ENCODE data around the gene BRD3OS.

BRD3OS gene

DNA sequence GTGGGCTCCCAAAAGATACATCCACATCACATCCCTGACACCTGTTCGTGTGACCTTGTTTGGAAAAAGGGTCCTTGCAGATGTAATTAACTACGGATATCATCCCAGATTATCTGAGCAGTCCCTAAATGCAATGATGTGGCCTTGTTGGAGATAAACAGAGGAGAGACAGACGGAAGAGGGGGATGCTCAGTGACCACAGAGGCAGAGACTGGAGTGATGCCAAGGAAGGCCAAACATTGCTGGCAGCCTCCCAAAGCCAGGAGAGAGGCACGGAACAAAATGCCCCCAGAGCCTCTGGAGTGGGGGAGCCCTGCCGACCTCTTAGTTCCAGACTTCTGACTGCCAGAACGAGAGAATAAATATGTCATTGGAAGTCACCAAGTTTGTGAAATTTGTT, 18.1 kb upstream of the BRD3OS start:
- no peak for DNase-seq

DNA sequence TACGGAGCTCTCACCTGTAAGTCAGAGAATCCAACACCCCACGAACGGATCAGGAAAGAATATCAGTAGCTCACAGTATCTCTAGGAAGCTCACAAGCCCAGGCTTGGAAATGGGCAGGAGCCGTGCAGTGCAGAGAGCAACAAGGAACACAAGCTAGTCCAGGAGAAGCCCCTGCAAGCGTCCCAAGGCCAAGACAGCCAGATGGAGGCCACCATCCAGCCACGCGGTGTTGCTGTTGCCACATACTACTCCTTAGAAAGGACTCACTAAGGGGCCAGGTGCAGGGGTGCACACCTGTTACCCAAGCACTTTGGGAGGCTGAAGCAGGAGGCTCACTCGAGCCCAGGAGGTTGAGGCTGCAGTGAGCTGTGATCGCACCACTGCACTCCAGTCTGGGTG, 17.7 kb upstream of the BRD3OS start:
- no peak for DNase-seq

DNA sequence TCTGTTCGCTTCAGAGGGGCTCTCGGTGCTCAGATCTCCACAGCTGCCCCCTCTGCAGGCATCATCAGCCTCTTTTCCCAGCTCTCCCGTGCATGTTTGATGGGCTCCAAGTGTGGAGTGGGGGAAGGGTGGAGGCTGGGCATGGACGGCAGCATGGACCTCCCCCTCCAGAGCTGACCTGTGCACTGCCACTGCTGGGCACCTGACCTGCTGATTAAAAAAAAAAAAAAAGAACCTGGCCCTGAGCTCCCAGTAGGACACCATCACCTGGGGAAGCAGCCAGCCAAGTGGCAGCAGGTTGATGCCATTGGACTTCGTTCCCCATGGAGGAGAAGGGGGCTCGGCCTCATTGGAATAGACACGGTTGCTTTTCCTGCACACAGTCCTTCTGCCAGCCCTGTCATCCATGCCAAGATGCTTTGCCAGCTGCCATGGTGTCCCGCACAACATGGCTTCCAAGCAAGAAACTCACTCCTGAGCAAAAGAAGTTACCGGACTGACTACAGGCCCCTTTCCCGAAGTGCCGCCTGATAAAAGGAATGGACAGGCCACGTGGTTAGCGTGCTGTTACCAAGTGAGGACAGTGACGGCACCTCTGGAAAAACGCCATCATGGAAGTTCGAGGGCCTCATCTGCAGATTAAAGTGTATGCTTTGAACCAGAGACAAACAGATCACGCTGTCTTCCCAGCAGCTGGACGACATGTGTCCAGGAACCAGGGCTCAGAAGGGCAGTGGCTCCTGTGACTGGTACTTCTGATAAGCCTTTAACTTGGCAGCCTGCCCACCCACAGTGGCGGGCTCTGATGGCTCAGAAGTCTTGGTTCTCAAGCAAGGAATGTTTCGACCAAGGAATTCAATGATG, 14.7 kb upstream of the BRD3OS start:
- DNase-seq: no peak

DNA sequence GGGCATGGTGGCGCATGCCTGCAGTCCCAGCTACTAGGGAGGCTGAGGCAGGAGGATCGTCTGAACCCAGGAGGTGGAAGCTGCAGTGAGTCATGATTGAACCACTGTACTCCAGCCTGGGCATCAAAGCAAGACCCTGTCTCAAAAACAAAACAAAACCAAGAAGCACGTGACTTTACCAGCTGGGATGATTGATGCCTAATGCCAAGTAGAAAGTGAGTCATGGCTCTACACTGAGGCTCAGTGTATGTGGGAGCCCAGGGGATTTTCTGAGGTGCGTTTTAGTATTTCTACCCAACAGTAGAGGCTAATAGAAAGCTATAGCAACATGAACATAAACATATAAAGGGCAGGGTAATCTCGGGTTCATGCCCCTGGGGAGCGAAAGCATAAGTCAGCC, 13.9 kb upstream of the BRD3OS start:
- no peak for DNase-seq

DNA sequence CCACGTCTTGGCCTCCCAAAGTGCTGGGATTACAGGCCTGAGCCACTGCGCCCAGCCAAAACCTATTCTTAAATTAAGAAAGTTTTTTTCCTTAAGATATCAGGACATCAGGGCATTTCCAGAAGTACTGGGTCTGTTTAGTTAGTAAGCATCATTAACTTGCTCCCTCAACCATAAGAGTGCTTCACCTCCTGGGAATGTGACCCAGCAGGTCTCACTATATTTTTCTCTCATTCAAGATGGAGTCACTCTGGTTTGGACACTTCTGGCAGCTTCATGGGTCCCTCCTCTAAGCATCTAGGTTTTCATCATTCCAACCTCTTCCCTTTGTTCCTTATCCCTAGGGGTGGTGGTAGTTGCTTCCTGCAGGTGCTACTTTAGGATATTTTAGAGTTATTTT, 10.3 kb upstream of the BRD3OS start:
- DNase-seq: no peak

DNA sequence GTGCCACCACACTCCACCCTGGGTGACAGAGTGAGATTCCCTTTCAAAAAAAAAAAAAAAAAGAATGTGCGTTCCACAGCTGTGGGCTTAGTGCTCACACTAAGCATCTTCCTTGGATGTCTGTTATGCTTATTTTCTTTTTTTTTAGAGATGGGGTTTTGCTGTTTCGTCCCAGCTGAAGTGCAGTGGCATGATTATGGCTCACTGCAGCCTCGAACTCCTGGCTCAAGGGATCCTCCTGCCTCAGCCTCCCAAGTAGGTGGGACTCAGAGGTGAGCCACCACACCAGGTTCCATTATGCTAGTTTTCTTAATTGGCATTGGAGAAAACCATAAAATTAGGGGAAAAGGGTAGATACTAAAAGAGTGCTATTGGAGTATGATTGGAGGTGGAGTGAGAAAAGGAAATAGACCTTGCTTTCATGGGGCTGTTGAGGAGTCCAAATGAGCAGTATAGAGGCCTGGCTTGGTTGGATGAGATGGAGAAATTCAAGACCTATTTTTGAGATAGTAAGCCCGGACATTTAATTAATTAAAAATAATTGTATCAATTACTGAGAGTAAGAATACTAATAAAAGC, 978 bp upstream of the BRD3OS start:
- DNase-seq: no peak

DNA sequence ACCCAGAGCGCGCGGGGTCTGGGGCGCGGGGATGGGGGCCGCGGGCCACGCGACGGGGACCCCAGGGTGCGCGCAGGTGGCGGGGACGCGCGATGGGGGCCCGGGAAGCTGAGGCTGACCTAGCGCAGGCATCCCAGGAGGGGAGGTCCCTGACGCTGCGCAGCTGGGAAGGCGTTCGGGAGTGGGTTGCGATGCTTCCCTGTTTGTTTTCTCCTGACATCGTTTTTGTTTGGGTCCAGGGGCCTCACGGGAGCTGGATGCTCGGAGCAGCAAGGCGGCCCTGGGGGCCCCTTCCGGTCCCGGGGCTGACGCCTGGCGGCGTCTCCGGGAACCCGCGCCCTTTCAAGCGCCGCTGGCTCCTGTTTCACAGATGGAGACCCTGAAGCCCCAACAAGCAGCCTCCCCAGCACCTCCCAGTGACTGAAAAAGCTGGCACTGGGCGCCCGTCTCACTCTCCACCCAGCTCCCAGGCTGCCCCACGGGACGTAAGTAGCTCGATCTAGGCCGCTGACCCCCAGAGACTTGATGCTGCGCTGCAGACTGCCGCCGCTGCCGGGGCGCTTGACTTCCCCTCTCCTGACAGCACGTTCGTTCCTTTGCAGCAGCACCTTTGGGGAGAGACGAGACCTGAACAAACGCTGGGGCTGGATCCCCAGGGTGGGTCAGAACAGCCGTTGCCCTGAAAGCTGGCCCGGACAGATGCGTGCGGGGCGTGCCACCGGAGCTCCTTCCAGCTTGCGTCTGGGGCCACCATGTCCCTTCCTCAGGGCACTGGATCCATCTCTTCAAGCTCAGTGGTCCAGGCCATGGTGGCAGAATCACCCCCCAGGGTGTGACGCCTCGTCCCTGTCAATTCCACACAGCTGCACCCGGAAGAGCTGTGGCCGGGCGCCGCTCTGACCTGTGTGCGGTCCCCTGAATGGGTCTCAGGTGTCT, 593 bp downstream of the BRD3OS start:
- DNase-seq: peak; percentile 32 to 36

DNA sequence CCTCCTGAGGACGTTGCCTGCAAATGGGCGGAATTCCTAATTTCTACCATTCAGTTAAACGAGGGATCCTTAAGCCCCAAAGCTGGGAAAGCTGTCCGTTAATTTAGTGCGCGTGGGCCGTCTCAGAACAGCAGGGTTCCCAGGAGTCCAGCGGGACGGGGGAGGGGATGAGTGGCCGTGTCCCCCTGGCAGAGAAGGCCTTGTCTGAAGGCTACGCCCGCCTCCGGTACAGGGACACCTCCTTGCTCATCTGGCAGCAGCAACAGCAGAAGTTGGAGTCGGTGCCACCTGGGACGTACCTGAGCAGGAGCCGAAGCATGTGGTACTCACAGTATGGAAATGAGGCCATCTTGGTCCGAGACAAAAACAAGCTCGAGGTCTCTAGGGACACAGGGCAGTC, 1.3 kb downstream of the BRD3OS start:
- DNase-seq: no peak

DNA sequence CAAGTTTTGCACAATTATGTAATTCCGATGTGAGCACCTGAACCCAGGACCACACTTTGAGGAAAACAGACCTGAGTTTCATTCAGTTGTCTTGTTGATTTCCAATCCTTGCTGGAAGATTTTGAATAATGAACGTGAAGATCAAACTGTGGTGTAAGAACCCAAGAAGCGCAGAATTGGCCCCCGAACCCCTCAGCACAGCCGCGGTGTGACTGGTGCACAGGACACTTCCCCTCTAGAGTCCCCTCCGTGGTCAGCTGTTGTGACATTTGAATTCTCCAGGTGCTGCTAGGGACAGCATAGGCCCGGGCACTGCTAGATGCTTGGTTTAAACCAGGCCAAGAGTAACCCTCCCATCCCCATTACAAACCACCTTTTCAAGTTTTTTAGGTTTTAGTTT, 1.7 kb downstream of the BRD3OS start:
- DNase-seq: no peak

DNA sequence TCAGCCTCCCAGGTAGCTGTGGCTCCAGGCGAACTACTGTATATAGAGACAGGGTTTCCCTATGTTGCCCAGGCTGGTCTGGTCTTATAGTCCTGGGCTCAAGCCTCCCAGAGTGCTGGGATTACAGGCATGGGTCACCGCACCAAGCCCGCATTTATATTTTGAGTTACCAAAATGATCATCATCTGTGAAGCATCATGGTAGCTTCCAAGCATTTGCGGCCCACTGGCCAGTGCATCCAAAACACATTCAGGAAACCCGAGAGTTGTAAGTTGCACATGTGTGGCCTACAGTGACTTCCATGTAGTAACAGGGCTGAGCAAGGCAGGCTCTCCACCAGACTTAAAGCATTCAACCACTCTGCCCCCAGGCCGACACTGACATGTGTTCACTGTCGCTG, 2.3 kb downstream of the BRD3OS start:
- no peak for DNase-seq

DNA sequence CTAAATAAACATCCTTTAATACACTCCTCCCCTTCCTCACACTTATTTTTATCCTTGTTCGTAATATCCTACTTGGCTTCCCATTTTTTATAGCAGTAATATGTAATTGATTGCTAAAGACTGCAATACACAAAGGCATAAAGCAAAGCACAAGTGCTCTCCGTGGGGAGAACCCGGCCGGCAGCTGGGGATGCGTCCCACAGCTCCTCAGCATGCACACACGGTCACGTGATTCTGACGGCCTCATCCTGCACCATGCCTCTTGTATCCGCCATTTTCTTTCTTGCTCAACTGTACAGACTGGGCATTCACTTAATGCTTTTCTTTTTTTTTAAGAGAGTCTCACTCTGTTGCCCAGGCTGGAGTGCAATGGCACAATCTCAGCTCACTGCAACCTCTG, 2.8 kb downstream of the BRD3OS start:
- no peak for DNase-seq

DNA sequence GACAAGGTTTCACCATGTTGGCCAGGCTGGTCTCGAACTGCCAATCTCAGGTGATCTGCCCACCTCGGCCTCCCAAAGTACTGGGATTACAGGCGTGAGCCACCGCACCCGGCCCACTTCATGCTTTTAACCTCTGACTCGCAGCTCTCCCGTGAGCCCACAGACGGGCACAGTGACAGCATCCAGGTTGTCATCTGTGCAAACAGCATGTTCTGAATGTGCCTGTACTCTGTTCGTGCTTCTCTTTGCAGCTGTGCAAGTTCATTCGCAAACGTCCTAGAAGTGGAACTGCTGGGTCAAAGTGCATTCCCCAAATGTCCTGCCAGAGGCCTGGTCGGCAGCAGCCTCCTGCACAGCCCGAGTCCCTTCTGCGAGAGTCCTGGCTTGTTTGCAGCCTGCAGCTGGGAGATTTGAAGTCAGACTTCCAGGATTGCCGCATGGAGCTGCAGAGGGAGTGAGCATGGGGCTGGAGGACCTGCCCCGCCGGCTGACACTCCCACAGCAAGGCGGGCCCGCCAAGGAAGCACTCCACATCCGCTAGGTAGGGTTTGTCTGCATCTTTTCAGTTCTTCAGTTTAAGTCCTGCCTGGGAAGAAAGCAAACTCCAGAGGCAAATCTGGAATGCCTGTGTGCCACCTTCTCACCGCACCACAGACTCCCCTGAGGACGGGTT, 3.4 kb downstream of the BRD3OS start:
- no peak for DNase-seq

DNA sequence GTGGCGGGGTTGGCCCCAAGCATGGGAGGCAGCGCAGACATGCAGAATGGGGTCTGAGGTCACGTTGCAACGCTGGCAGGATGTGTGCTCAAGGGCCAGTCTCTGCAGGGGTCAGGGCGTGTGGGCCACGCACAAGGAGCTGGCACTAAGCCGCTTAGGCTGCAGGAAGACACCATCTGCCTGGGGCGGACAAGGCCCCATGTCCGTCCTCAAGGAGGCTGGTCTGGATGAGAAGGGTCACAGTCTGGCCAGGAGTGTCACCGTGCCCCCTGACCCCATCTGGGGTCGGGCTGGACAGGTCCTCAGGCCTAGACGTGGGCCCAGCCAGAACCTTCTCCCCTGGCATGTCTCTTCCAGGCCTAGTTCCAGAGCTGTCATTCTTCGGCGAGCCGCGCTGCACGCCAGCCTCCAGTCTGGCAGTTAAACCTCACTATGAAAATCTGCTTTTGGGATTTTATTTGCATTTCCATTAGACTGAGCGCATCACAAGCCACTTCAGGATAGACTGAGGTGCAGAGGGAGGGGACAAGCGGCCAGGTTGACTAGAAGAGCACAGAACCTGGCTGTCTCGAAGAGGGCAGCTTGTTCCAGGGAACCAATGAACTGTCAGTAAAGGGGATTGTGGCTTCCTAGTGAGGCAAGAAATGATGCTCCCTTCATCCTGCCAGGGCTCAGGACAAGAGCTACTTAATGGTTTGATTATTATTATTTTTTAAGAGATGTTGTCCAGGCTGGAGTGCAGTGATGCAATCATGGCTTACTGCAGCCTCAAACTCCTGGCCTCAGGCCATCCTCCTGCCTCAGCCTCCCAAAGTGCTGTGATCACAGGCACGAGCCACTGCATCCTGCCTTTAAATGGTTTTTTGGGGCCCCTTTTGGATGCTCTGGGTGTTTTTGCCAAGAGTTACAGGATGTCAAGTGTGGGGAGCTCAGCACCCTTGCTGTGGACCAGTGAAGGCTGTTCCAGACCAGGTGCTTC, 4.3 kb downstream of the BRD3OS start:
- DNase-seq: no peak

DNA sequence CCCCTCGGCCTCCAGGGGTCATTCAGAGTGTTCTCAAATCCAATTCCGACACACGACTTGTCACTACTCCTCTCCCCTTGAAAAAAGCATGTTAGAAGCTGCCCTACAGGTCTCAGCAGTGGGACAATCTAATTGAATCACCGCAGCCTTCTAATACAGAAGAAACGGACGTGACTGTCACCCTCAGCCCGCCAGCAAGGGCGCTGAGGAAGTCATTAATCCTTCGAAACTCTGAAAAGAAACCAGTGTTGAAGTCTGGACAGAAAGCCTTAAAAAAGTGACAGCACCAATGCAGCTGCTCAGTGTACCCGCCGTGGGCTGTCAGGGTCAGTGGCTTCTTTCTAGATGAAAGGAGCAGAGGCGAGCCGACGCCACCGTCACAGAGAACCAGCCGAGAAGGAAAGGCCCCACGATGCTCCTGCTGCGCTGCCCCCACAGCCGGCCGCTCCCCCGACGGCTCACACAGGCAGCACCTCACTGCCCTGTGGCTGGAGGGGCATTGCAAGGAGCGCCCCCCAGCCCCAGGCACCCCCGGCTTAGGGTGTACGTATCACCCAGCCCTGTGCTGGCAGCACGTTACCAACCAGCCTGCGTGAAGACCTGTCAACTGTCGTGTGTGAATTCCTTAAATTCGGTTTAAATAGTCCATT, 5.7 kb downstream of the BRD3OS start:
- no peak for DNase-seq

DNA sequence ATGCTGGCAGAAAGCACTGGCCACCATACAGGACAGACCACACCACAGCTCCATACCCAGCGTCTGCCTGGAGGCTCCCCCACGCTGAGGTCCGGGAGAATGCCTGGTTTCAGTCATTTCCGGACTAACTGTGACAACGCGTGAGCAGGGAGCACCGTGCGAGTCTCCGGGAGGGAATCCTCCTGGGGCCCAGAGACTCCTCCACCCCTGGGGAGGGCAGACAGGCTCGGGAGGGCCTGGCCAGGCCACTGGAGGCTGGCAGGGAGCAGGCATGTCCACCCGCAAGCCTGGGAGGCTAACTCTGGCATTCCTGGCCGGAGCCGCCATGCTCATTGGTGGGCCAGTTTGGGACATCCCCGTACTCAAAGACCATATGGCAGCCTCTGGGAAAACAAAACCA, 6.5 kb downstream of the BRD3OS start:
- no peak for DNase-seq

DNA sequence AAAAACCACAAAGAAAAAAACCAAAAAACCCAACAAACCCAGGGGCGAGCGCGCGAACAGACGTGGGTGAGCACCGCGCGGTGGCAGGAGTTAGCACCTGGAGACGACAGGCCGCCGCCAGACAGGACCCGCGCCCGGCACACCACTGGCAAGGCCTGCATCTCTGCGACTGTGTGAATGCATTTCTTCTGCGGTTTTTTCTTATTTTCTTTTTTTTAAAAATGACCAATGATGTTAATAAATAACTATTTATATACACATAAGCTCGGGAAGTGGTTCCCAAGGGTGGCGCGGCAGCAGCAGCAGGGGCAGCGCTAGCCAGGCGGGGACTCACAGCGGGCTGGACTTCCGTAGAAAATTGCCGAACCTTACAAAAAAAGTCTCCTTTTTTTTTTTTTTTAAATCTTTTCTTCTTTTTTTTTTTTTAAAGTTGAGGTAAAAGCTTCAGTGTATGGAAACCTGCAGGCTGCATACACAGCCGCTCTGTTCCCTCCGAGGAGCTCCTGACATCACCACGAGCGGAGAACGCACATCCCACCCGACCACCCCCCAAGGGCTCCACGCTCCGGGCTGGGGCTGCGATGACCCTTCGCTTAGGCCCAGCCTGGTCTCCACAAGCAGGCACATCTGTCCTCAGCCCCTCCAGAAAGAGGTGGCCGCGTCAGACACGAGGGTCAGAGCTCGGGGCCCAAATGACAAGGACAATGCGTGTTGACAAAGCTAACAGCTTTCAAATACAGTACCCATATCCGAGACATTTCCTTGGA, 7.4 kb downstream of the BRD3OS start:
- DNase-seq: no peak

DNA sequence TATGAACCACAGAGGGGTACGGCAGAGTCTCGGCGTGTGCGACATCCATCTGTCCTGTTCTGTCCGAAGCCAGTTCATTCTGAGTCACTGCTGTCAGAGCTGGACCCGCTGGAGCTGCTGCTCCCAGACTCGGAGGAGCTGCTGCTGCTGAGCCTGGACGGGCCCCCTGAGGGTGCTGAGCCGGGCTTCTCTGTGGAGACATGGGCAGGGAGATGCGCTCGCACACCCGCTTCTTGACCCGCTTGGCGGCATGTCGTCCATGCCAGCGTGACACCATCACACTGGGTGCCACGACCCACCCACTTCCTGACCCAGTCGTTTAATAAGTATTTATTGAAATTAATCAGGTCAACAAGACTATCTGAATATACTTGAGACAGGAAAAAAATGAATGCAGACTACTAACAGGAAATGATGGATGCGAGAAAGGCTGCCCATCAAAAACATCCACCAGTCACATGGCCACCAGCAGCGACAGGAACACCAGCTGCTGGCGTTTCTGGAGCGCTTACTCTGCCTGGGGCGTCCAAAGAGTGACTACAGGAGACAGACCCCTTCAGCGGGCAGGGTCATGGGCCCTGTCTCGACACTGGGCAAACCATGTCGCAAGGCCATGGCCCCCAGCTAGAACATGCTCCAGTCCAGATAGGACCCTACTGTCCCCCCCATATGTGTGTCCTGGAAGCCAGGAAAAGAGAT, 8.4 kb downstream of the BRD3OS start:
- no peak for DNase-seq

DNA sequence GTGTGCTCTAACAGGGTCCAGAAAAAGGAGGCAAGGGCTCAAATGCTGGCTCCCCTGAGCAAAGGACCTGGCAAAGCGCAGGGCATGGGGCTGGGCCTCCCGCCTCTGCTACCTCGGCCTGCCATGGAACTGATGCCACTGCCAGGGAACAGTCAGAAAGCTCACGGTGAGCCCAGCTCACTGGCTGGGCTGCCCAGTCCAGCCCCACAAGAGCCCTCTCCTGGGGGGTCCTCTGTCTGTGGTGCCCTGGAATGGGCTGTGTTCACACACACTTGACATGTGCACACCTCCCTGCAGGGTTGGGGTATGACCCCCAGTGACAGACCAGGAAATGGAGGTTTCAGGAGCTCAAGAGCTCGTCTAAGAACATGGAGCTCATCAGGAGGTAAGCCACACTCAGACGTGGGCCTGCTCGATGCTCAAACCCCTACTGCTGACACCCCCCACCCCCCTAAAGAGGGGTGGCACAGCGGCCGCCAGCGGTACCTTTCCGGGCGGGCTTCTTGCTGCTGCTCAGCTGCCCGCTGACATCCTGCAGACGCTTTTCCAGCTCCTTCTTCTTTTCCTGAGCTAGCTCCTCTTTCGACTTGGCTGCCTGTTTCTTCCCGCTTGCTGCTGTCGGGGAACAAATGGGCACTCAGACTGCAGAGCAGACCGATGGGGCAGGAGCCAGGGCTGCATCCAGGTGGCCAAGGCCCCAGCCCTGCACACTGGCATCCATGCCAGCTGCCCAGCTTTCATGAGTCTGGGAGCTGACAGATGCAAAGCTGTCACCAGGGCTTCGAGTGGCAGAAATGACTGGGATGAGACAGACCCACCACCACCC, 9.1 kb downstream of the BRD3OS start:
- no peak for DNase-seq
